HK-2 (cell line): Measurements from ENCODE around the gene CYP26B1.
"Not testable (repeated sequence)": the region's sequence is repeated elsewhere in the genome, so short reads cannot be mapped to it uniquely, and the experiment has no call there.

Experiments
- DNase-seq: peaks from one replicate; pipeline ENCODE4 v3.0.0-alpha.2; 2018; ENCODE audit not compliant: unreplicated experiment

Gene CYP26B1

GRCh38 chr2:72109291-72109690, 38.4 kb downstream of the CYP26B1 start:
- no peak for DNase-seq

- DNase-seq = no peak
Measured at GRCh38 chr2:72108121-72108520, 39.5 kb downstream of the CYP26B1 start.

- no peak for DNase-seq
Measured at GRCh38 chr2:72106978-72107377, 40.7 kb downstream of the CYP26B1 start.

- no peak for DNase-seq
Measured at GRCh38 chr2:72104821-72105588, 42.7 kb downstream of the CYP26B1 start.

- DNase-seq = no peak
Measured at GRCh38 chr2:72103690-72104089, 44.0 kb downstream of the CYP26B1 start.

GRCh38 chr2:72103161-72103560, 44.5 kb downstream of the CYP26B1 start:
- no peak for DNase-seq

- no peak for DNase-seq
Measured at GRCh38 chr2:72098935-72099334, 48.7 kb downstream of the CYP26B1 start.

GRCh38 chr2:72097276-72097675, 50.4 kb downstream of the CYP26B1 start:
- no peak for DNase-seq

GRCh38 chr2:72096181-72096580, 51.5 kb downstream of the CYP26B1 start:
- no peak for DNase-seq

GRCh38 chr2:72095364-72095763, 52.3 kb downstream of the CYP26B1 start:
- DNase-seq = no peak

GRCh38 chr2:72094701-72095100, 53.0 kb downstream of the CYP26B1 start:
- no peak for DNase-seq

GRCh38 chr2:72092111-72092510, 55.6 kb downstream of the CYP26B1 start:
- no peak for DNase-seq

- DNase-seq = no peak
Measured at GRCh38 chr2:72090781-72091482, 56.7 kb downstream of the CYP26B1 start.

GRCh38 chr2:72090271-72090720, 57.4 kb downstream of the CYP26B1 start:
- no peak for DNase-seq

- no peak for DNase-seq
Measured at GRCh38 chr2:72089537-72089936, 58.1 kb downstream of the CYP26B1 start.

GRCh38 chr2:72089028-72089427, 58.6 kb downstream of the CYP26B1 start:
- DNase-seq = no peak

GRCh38 chr2:72086871-72087633, 60.6 kb downstream of the CYP26B1 start:
- not testable (repeated sequence) for DNase-seq

- DNase-seq = no peak
Measured at GRCh38 chr2:72085513-72085912, 62.1 kb downstream of the CYP26B1 start.

GRCh38 chr2:72085036-72085435, 62.6 kb downstream of the CYP26B1 start:
- DNase-seq = no peak

- no peak for DNase-seq
Measured at GRCh38 chr2:72084584-72084976, 63.1 kb downstream of the CYP26B1 start.

- DNase-seq = no peak
Measured at GRCh38 chr2:72083751-72084583, 63.7 kb downstream of the CYP26B1 start.

GRCh38 chr2:72082887-72083286, 64.8 kb downstream of the CYP26B1 start:
- no peak for DNase-seq
